Ascending aorta (tissue), 2 donors: ENCODE results near the gene EPHB2. TPM values are rescaled to one million over a fixed set of nuclear protein-coding genes. Genes with fewer than 3 reads are reported as not detected.
A peak's percentile ranks its signal among the peaks of the same experiment; 100 is the strongest.

ENCODE experiments used
- DNase-seq, 2 donors: peaks; one replicate each; pipeline ENCODE4 v3.0.0-alpha.2; 2019; ENCODE audit warnings: low spot score in 2 of 2
- H3K27ac ChIP-seq, 2 donors: fragments of 200-600 bp; sonication (generic); one replicate each; pipeline ENCODE4 v1.5.1; 2016 to 2017; ENCODE audit warnings: mild to moderate bottlenecking in 1 of 2
- H3K27me3 ChIP-seq: fragments of 200-600 bp; sonication (generic); one replicate; pipeline ENCODE4 v1.5.1; 2017
- H3K36me3 ChIP-seq, 2 donors: fragments of 200-600 bp; sonication (generic); one replicate each; pipeline ENCODE4 v1.5.1; 2016
- H3K4me1 ChIP-seq, 2 donors: fragments of 200-600 bp; sonication (generic); one replicate each; pipeline ENCODE4 v1.5.1; 2016 to 2017; ENCODE audit warnings: mild to moderate bottlenecking in 1 of 2
- H3K4me3 ChIP-seq, 2 donors: fragments of 200-600 bp; sonication (generic); one replicate each; pipeline ENCODE4 v1.5.1; 2016 to 2017; ENCODE audit warnings: mild to moderate bottlenecking in 1 of 2
- H3K9me3 ChIP-seq, 2 donors: fragments of 200-600 bp; sonication (generic); one replicate each; pipeline ENCODE4 v1.5.1; 2016
- intact Hi-C: fragments of 100-400 bp; cut with DNase I; formaldehyde crosslinking; loops from one replicate; pipeline ENCODE4 v1.15.1; 2023
- total RNA-seq: library from RNA; depleted of rRNA; stranded (reverse); fragments of >200 nt; gene quantifications from one replicate; pipeline ENCODE4 v1.1.0, GENCODE V29; 2016
- TF ChIP-seq, protein P1 (sequence below), 3 experiments: fragments of 200-600 bp in 2 of 3; fragments of 450-650 bp in 1 of 3; sonication (generic) in 2 of 3; IDR thresholded peaks; one replicate each; pipeline ENCODE4 v1.5.1; 2016 to 2019; ENCODE audit warnings: antibody characterized with exemption in 3 of 3, mild to moderate bottlenecking in 1 of 3, moderate library complexity in 1 of 3

Gene EPHB2
- total RNA-seq, 1 donor from 2014 or later = 3.2 TPM

DNA sequence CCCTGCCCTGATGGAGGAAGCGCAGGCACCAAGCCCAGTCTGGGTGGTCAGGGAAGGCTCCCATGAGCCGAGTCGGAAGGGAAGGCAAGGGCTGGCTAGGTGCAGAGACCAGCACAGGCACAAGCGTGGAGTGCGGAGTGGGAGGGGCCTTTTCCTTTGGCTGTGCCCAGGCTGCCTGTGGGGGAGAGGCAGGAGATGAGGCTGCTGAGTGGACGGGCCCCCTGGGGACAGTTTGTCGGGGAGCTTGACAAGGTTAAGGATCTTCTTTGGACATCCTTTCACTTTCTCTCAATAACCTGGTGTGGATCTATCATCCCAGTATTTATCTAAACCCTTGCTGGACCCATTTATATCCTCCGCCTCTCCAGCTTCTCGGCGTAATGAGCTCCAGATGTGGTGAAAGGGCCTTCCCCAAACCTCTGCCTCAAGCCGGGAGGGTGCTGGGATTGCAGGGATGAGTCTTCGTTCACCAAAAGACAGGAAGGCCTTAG, 42.9 kb downstream of the EPHB2 start:
- Histone ChIP-seq H3K4me3 (no peak overlapping the region), H3K36me3 (no peaks in the 10 kb centered on the region), H3K27me3 (no peaks in the 10 kb centered on the region), H3K27ac (no peak overlapping the region), H3K4me1 (peaks cover 0 to 5% of the 10 kb centered on the region in 2 donors), H3K9me3 (no peaks in the 10 kb centered on the region)
- intact Hi-C loops = no loop called here
- TF ChIP-seq, protein P1, sequence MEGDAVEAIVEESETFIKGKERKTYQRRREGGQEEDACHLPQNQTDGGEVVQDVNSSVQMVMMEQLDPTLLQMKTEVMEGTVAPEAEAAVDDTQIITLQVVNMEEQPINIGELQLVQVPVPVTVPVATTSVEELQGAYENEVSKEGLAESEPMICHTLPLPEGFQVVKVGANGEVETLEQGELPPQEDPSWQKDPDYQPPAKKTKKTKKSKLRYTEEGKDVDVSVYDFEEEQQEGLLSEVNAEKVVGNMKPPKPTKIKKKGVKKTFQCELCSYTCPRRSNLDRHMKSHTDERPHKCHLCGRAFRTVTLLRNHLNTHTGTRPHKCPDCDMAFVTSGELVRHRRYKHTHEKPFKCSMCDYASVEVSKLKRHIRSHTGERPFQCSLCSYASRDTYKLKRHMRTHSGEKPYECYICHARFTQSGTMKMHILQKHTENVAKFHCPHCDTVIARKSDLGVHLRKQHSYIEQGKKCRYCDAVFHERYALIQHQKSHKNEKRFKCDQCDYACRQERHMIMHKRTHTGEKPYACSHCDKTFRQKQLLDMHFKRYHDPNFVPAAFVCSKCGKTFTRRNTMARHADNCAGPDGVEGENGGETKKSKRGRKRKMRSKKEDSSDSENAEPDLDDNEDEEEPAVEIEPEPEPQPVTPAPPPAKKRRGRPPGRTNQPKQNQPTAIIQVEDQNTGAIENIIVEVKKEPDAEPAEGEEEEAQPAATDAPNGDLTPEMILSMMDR (IDR thresholded peaks at IDR 0.05) = no peak
- peak in 1 of 2 donors; percentile 65 for DNase-seq

DNA sequence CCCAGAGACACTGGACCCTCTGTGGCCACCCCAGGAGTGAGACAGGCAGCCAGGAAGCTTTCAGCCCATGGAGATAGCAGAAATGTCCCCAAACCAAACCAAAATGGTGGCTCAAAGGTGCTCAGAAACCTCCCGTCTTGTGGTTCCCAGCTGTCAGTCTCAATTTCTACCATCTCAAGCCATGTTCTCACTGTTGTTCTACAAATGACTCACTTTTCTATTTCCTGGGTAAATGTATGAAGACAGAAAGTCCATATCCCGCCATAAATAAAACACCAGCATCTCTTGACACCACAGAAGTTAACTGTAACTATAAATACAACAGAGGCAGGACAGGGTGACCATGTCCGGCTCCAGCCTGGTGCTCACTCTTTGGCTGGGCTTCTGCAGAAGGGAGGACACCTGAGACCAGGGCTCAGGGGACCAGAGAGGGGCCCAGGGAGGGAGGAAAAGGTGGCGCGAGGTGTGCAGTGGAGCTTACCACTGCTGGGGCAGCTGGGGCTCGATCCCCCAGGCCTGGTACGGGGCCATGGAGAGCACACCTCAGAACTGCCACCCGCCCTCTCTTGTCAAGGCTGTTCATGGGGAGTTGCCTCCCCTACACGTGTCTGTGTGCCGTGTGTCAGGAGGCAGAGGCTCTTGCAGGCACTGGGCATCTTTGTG, 43.6 kb downstream of the EPHB2 start:
- TF ChIP-seq, protein P1 (IDR thresholded peaks at IDR 0.05) = no peak
- Histone ChIP-seq H3K36me3 (no peaks in the 10 kb centered on the region), H3K9me3 (no peaks in the 10 kb centered on the region), H3K4me1 (peaks cover 0 to 5% of the 10 kb centered on the region in 2 donors), H3K27ac (no peak overlapping the region), H3K4me3 (no peak overlapping the region), H3K27me3 (no peaks in the 10 kb centered on the region)
- no peak for DNase-seq
- intact Hi-C loops = no loop called here

DNA sequence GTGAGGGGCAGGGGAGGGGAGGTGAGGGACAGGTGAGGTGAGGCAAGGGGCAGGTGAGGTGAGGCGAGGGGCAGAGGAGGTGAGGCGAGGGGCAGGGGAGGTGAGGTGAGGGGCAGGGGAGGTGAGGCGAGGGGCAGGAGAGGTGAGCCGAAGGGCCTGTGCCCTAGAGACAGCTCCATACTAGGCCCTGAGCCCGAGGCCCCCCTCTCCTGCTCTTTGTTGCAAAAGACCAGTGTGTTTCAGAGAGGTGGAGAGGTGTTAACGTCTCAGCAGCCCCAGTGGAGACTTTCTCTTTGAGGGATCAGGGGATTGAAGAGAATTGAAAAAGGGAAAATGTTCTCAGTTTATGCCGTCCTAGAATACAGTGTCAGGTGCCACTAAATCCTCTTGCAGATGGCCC, 44.2 kb downstream of the EPHB2 start:
- TF ChIP-seq, protein P1 (IDR thresholded peaks at IDR 0.05) = no peak
- peaks cover 0 to 5% of the 10 kb centered on the region in 2 donors for H3K4me1 ChIP-seq
- H3K27ac ChIP-seq = no peak overlapping the region
- H3K9me3 ChIP-seq = no peaks in the 10 kb centered on the region
- DNase-seq = no peak
- no peaks in the 10 kb centered on the region for H3K36me3 ChIP-seq
- H3K4me3 ChIP-seq = no peak overlapping the region
- no peaks in the 10 kb centered on the region for H3K27me3 ChIP-seq
- intact Hi-C loops = no loop called here

DNA sequence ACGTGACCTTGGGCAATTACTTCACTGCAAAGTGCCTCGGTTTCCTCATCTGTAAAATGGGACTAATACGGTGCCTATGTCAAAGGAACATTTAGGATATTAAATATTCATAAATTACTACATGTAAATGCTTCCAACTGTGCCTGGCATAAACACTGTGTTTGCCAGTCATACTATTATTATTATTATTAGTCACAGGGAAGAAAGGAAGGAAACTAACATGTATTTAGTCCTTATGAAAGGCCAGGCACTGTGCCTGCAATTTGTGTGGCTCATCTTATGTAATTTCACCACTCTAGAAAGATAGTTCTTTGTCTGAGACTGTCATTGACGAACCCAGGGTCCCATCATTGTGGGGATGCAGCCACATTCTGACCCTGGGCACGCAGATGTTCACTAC, 45.0 kb downstream of the EPHB2 start:
- H3K9me3 ChIP-seq = no peaks in the 10 kb centered on the region
- intact Hi-C loops = no loop called here
- no peak for DNase-seq
- H3K36me3 ChIP-seq = no peaks in the 10 kb centered on the region
- H3K4me1 ChIP-seq = peaks cover 0 to 3% of the 10 kb centered on the region in 2 donors
- no peak overlapping the region for H3K27ac ChIP-seq
- H3K4me3 ChIP-seq = no peak overlapping the region
- TF ChIP-seq, protein P1 (IDR thresholded peaks at IDR 0.05) = no peak
- no peaks in the 10 kb centered on the region for H3K27me3 ChIP-seq

DNA sequence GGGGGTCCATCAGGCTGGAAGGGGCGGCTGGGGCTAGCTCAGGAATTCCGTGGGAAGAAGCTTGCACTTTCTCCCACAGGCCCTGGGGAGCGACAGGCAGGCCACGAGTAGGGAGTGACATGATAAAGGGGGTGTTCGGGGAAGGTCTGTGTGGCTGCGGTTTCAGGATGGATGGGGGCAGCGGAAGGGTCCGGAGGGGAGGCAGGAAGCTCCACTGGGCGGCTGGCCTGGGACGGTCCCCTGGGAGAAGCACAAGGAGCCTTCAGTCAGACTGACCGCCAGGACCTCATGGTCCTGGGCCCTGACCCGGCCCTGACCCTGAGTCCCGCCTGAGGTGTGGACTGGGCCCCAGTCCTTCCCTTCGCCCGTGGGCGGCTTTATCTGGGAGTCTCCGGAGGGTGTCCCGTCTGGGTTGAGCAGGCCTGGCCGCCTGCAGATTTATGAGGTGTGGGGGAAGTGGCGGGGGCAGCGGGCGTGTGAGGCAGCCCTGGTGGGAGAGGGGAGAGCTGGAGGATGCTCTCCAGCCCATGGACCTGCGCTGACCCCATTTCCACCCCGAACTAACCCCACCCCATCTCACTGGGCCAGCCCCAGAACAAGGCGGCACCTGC, 45.6 kb downstream of the EPHB2 start:
- intact Hi-C loops = no loop called here
- H3K27me3 ChIP-seq = no peaks in the 10 kb centered on the region
- no peaks in the 10 kb centered on the region for H3K4me1 ChIP-seq
- TF ChIP-seq, protein P1 (IDR thresholded peaks at IDR 0.05) = no peak
- DNase-seq = no peak
- H3K36me3 ChIP-seq = no peaks in the 10 kb centered on the region
- H3K4me3 ChIP-seq = no peak overlapping the region
- no peak overlapping the region for H3K27ac ChIP-seq
- H3K9me3 ChIP-seq = no peaks in the 10 kb centered on the region
